Right lobe of liver (tissue), 6 donors: ENCODE results near the gene CCDC88C. TPM values are rescaled to one million over a fixed set of nuclear protein-coding genes. Genes with fewer than 3 reads are reported as not detected.

ENCODE experiments used
- ATAC-seq, 4 donors: fragments of 200-7000 bp; cut with Tn5 transposase; one replicate each; pipeline ENCODE4 v1.9.1; 2020; ENCODE audit warnings: mild to moderate bottlenecking in 4 of 4, moderate library complexity in 4 of 4
- DNase-seq, 3 donors: peaks; one replicate each; pipeline ENCODE4 v3.0.0-alpha.2; 2020
- H3K27ac ChIP-seq, 3 donors: fragments of 200-600 bp; one replicate each; pipeline ENCODE4 v1.8.0; 2022
- H3K27me3 ChIP-seq, 2 donors: fragments of 200-600 bp; one replicate each; pipeline ENCODE4 v1.8.0; 2022
- H3K36me3 ChIP-seq, 4 donors: fragments of 200-600 bp; sonication (generic) in 1 of 4; one replicate each; pipeline versions ENCODE4 v1.5.1 to v1.8.0; 2017 to 2022; ENCODE audit warnings: control low read depth in 1 of 4
- H3K4me1 ChIP-seq, 4 donors: fragments of 200-600 bp; sonication (generic) in 1 of 4; one replicate each; pipeline versions ENCODE4 v1.5.1 to v1.8.0; 2017 to 2022; ENCODE audit warnings: control low read depth in 1 of 4
- H3K4me3 ChIP-seq, 3 donors: fragments of 200-600 bp; one replicate each; pipeline ENCODE4 v1.8.0; 2022
- H3K9me3 ChIP-seq, 4 donors: fragments of 200-600 bp; sonication (generic) in 1 of 4; one replicate each; pipeline versions ENCODE4 v1.5.1 to v1.8.0; 2017 to 2022; ENCODE audit warnings: control low read depth in 1 of 4
- POLR2A ChIP-seq: fragments of 450-650 bp; IDR thresholded peaks from one replicate; pipeline ENCODE4 v1.6.1; 2017; ENCODE audit warnings: antibody characterized with exemption, mild to moderate bottlenecking
- WGBS: methylation state at CpG from one replicate; pipeline ENCODE4 v1.1.6; 2018; ENCODE audit warnings: low coverage, low lambda C conversion rate; ENCODE audit not compliant: insufficient coverage; ENCODE audit errors: missing lambda C conversion rate; 5-methylcytosine and 5-hydroxymethylcytosine counted together
- intact Hi-C, 2 donors: fragments of 100-400 bp; cut with DNase I; formaldehyde crosslinking; loops; one replicate each; pipeline versions ENCODE4 v1.11.2 to v1.14.1; 2022
- total RNA-seq, 6 experiments: library from RNA; depleted of rRNA in 2 of 6; stranded (reverse); fragments of >200 nt in 2 of 6; fragmentation: NEBNext Ultra II Directional in 3 of 6; extraction: Animal tissue kit (Norgen Biotek cat#: 25700) in 3 of 6; gene quantifications; one replicate each; pipeline versions ENCODE4 v1.1.0 to v1.2.4, GENCODE V29; 2016 to 2023
- TF ChIP-seq, protein P1 (sequence below), 4 donors: fragments of 200-600 bp in 3 of 4; fragments of 450-650 bp in 1 of 4; IDR thresholded peaks; one replicate each; pipeline versions ENCODE4 v1.5.1 to v1.8.0; 2016 to 2022; ENCODE audit warnings: antibody characterized with exemption in 4 of 4, mild to moderate bottlenecking in 2 of 4
- donor health status: DM: no; HTN: yes; CAD: no.
- donor health status: DM: no; HTN: no; CAD: no.
- donor health status: DM: no; HTN: no; CAD: no.
- donor health status: DM: no; HTN: yes; CAD: no.
- donor health status: DM: no; HTN: yes; CAD: no.

The CCDC88C gene
- total RNA-seq, 6 experiments from 2014 or later, result 1.2 to 5.7 (median 3.1) TPM

DNA sequence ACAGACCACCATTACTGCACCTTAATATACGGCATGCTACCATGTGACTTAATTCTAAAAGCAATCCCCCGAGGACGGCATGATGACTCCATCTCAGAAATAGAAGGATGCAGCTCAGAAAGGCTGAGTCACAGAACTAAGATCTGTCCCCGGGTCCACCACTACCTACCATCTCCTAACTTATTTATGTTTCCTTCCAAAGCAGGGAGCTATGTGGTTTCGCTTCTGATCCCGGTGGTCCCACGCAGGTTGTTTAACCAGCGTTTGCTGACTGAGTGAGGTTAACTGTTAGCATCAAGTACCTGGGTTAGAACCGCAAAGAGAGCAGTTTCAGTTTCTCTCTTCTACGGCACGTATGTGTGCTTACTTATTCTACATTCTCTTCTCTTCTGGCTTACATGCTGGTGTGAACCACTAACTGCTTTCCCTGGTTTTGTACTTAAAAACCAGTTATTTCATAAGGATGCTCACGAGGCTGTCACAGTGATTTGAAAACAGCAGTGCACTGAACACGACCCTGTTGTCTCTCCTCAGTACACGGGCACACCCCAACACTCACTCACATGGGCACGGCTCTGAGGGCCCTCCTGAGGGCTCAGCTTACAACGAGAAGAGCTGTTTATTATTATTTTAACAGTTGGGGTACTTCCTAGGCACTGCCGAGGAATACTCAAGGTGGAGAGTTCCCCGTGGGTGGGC lies 66.7 kb downstream of the CCDC88C start:
- intact Hi-C loops, result no loop called here
- Histone ChIP-seq H3K27ac (no peak overlapping the region), H3K27me3 (no peaks in the 10 kb centered on the region), H3K4me3 (peak overlapping the region; percentile 21 to 42 (median 25)), H3K4me1 (peaks cover 0 to 12% (median 0%) of the 10 kb centered on the region in 4 donors), H3K36me3 (no peaks in the 10 kb centered on the region), H3K9me3 (no peaks in the 10 kb centered on the region)
- TF ChIP-seq, protein P1, sequence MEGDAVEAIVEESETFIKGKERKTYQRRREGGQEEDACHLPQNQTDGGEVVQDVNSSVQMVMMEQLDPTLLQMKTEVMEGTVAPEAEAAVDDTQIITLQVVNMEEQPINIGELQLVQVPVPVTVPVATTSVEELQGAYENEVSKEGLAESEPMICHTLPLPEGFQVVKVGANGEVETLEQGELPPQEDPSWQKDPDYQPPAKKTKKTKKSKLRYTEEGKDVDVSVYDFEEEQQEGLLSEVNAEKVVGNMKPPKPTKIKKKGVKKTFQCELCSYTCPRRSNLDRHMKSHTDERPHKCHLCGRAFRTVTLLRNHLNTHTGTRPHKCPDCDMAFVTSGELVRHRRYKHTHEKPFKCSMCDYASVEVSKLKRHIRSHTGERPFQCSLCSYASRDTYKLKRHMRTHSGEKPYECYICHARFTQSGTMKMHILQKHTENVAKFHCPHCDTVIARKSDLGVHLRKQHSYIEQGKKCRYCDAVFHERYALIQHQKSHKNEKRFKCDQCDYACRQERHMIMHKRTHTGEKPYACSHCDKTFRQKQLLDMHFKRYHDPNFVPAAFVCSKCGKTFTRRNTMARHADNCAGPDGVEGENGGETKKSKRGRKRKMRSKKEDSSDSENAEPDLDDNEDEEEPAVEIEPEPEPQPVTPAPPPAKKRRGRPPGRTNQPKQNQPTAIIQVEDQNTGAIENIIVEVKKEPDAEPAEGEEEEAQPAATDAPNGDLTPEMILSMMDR (IDR thresholded peaks at IDR 0.05), result no peak
- no peak for TF ChIP-seq POLR2A
- DNase-seq (no peak), ATAC-seq (peak; percentile 43 to 72 (median 67))
- 18% methylated on average over 16 of the region's 18 CpGs for WGBS

DNA sequence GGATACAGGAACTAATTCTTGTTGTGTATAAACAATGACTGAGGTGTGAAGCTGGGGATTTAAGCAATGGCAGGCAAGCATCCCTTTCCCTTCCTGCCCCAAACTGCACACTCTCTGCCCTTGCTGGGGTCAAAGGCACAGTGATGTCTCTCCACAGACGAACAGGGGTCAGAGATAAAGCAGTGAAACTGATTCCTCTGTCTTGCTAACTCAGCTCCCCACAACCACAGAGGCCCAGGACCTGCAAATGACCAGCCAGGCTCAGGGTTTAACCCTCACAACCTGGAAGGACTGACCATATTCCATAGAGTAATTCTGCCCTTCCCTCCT lies 67.2 kb downstream of the CCDC88C start:
- ATAC-seq (peak in 1 of 4 donors; percentile 3), DNase-seq (no peak)
- H3K9me3 ChIP-seq, result no peaks in the 10 kb centered on the region
- TF ChIP-seq POLR2A, result no peak
- TF ChIP-seq, protein P1 (IDR thresholded peaks at IDR 0.05), result no peak
- no peaks in the 10 kb centered on the region for H3K36me3 ChIP-seq
- H3K4me3 ChIP-seq, result peak overlapping the region in 2 of 3 donors; percentile 21 to 42
- WGBS, result 0% methylated on average over 1 of the region's 1 CpG
- no peak overlapping the region for H3K27ac ChIP-seq
- intact Hi-C loops, result no loop called here
- H3K27me3 ChIP-seq, result no peaks in the 10 kb centered on the region
- H3K4me1 ChIP-seq, result peaks cover 0 to 12% (median 0%) of the 10 kb centered on the region in 4 donors

DNA sequence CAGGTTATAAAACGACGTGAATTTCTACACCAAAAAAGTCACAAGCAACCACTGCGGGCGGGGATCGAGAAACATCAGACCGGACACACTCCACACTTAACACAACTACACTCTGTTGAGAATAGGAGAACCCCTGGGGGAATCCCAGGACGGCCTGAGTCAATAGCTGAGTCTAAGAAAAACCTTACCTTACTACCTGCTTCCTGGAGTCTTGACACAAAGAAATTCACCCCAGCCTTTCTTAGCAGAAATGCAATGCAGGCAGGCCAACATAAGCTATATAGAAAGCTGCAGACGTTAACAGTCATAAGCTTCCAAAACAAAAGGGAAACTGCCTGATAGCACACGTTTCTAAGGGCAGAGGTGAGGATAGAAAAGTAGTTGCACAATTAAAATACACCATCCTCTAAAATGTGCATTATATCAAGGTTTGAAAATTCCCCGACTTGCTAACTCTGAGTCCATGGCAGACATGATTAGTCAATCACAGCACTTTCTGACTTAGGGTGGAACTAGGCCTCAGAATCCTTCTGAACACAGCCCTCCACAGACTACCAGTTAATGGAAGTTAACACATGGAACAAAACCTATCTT lies 68.0 kb downstream of the CCDC88C start:
- no peak for TF ChIP-seq POLR2A
- TF ChIP-seq, protein P1 (IDR thresholded peaks at IDR 0.05), result no peak
- Histone ChIP-seq H3K4me3 (no peak overlapping the region), H3K4me1 (peaks cover 0 to 12% (median 0%) of the 10 kb centered on the region in 4 donors), H3K36me3 (no peaks in the 10 kb centered on the region), H3K27ac (no peak overlapping the region), H3K27me3 (no peaks in the 10 kb centered on the region), H3K9me3 (no peaks in the 10 kb centered on the region)
- intact Hi-C loops, result no loop called here
- 82% methylated on average over 10 of the region's 10 CpGs for WGBS
- ATAC-seq (no peak), DNase-seq (no peak)

DNA sequence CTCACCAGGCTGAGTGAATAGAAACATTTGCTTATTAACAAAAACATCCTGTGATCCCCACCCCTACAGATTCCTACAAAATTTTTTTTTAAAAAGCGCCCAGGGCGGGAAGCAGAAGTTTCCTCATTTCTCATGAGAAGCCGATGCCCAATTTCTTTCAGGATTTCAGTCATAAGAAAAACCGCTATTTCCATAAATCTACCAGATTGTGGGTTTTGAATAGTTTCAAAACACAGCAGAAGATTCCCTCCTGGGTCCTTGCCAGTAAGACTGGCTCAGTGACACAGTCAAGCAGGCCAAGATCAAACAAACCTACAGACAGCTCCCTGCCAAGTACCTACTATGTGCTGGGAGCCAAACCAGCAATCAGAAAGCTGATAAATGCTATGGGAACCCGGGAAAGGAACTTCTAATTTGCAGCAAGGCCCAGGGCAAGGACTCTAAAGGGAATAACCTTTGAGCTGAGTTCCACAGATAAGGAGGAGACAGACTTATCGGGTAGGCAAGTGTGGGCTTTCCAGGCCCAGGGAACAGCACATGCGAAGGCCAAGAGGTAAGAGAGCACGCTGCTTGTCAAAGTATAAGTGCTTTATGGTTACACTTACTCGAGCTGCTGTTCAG lies 68.7 kb downstream of the CCDC88C start:
- H3K27me3 ChIP-seq, result no peaks in the 10 kb centered on the region
- ATAC-seq (no peak), DNase-seq (no peak)
- H3K4me1 ChIP-seq, result peaks cover 0 to 12% (median 0%) of the 10 kb centered on the region in 4 donors
- TF ChIP-seq POLR2A, result no peak
- TF ChIP-seq, protein P1 (IDR thresholded peaks at IDR 0.05), result no peak
- no peak overlapping the region for H3K4me3 ChIP-seq
- intact Hi-C loops, result no loop called here
- WGBS, result 42% methylated on average over 7 of the region's 9 CpGs
- no peak overlapping the region for H3K27ac ChIP-seq
- no peaks in the 10 kb centered on the region for H3K36me3 ChIP-seq
- H3K9me3 ChIP-seq, result no peaks in the 10 kb centered on the region
